ENCODE data around the gene TP53RK. TPM values are rescaled to one million over a fixed set of nuclear protein-coding genes. Genes with fewer than 3 reads are reported as not detected.

The TP53RK gene
- total and polyA plus RNA-seq, 2 donors from 2014 or later, result 9.3 to 11.0 TPM

DNA sequence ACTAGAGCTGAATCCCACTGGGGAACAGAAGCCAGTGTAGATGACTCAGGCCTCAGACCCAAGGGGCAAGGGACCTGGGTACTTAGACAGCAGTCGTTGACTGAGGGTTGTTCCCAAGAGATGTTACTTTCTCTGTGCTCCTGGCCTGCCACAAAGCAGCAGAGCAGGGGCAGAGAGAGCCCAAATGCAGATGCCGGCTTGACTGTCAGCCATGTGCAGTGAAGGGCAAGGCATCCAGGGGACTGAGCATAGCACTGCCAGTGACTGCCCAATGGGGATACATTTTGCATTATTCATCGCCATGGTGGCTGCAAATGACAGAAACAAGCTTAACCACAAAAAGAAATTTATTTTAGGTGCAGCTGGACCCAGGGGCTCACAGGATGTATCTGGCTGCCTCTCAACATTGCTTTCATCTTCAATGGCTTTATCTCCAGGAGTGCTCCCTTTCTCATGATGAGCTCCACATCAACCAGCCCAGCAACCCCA, 7.6 kb upstream of the TP53RK start:
- intact Hi-C loops (cut with DNase I), result no loop called here
- no peak overlapping the region for H3K9ac ChIP-seq (ENCODE audit: low read length in 3 of 3)

DNA sequence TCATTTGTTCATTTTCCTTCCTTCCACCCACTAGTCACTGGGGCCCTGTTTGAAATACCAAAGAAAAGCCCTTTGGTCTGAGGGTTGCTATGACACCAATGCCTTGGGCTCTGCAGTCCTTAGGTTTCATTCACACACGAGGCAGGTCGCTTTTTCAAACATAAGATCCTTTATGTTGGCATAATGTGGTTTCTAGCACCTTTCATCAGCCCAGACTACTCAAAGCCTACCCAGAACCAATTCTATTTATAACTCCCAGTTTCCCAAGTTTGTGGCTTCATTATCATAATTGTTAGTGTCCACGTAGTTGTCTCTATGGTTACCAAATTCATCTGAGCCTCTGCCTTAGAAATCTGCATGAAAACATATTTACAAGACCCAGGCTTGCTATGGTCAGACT, 6.6 kb upstream of the TP53RK start:
- H3K36me3 ChIP-seq (ENCODE audit: control insufficient read depth in 2 of 3, insufficient read depth in 3 of 3, low read length in 3 of 3), result no peaks in the 10 kb centered on the region
- no peaks in the 10 kb centered on the region for H3K27me3 ChIP-seq (ENCODE audit: control insufficient read depth, insufficient read depth, low read length)
- DNase-seq, result peak in 1 of 5 donors; percentile 9
- no peak overlapping the region for H3K27ac ChIP-seq (ENCODE audit: low read depth in 2 of 2, low read length in 2 of 2)
- H3K9me3 ChIP-seq (ENCODE audit: control insufficient read depth in 2 of 3, insufficient read depth in 1 of 3, low read length in 3 of 3), result no peaks in the 10 kb centered on the region
- no peak overlapping the region for H3K4me3 ChIP-seq (ENCODE audit: low read length in 3 of 3)
- TF ChIP-seq, protein P1, sequence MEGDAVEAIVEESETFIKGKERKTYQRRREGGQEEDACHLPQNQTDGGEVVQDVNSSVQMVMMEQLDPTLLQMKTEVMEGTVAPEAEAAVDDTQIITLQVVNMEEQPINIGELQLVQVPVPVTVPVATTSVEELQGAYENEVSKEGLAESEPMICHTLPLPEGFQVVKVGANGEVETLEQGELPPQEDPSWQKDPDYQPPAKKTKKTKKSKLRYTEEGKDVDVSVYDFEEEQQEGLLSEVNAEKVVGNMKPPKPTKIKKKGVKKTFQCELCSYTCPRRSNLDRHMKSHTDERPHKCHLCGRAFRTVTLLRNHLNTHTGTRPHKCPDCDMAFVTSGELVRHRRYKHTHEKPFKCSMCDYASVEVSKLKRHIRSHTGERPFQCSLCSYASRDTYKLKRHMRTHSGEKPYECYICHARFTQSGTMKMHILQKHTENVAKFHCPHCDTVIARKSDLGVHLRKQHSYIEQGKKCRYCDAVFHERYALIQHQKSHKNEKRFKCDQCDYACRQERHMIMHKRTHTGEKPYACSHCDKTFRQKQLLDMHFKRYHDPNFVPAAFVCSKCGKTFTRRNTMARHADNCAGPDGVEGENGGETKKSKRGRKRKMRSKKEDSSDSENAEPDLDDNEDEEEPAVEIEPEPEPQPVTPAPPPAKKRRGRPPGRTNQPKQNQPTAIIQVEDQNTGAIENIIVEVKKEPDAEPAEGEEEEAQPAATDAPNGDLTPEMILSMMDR (IDR thresholded peaks at IDR 0.05; ENCODE audit: borderline replicate concordance, extremely low read depth, insufficient read depth), result no peak
- no peaks in the 10 kb centered on the region for H3K4me1 ChIP-seq (ENCODE audit: control insufficient read depth in 2 of 3, insufficient read depth in 2 of 3, low read depth in 1 of 3, low read length in 3 of 3)
- no peak for FAIRE-seq
- no peak overlapping the region for H3K9ac ChIP-seq (ENCODE audit: low read length in 3 of 3)
- intact Hi-C loops (cut with DNase I), result no loop called here

More for the DNA sequence above, 7.6 kb upstream of the TP53RK start:
- Histone ChIP-seq H3K36me3 (ENCODE audit: control insufficient read depth in 2 of 3, insufficient read depth in 3 of 3, low read length in 3 of 3) (no peaks in the 10 kb centered on the region), H3K27ac (ENCODE audit: low read depth in 2 of 2, low read length in 2 of 2) (no peak overlapping the region), H3K4me3 (ENCODE audit: low read length in 3 of 3) (no peak overlapping the region), H3K4me1 (ENCODE audit: control insufficient read depth in 2 of 3, insufficient read depth in 2 of 3, low read depth in 1 of 3, low read length in 3 of 3) (no peaks in the 10 kb centered on the region), H3K9me3 (ENCODE audit: control insufficient read depth in 2 of 3, insufficient read depth in 1 of 3, low read length in 3 of 3) (no peaks in the 10 kb centered on the region), H3K27me3 (ENCODE audit: control insufficient read depth, insufficient read depth, low read length) (no peaks in the 10 kb centered on the region)
- DNase-seq (peak in 1 of 5 donors; percentile 30), FAIRE-seq (no peak)
- TF ChIP-seq, protein P1 (IDR thresholded peaks at IDR 0.05; ENCODE audit: borderline replicate concordance, extremely low read depth, insufficient read depth), result no peak

DNA sequence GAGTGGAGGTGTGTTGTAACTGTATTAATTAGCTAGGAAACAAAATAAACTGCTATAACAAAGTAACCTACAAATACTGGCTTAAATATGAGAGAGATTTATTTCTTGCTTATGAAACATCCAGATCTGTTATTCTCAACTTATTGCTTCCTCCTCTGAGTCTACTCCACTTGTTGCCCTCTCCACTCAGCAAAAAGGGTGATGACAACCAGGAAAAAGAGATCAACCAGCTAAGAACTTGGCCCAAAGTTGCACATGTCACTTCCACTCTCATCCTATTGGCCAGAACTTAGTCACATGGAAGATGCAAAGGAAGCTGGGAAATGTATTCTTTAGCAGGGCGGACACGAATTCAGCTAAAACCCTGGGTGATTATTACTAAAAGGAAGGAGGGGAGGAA, 5.2 kb upstream of the TP53RK start:
- Histone ChIP-seq H3K36me3 (ENCODE audit: control insufficient read depth in 2 of 3, insufficient read depth in 3 of 3, low read length in 3 of 3) (no peaks in the 10 kb centered on the region), H3K27me3 (ENCODE audit: control insufficient read depth, insufficient read depth, low read length) (no peaks in the 10 kb centered on the region), H3K9me3 (ENCODE audit: control insufficient read depth in 2 of 3, insufficient read depth in 1 of 3, low read length in 3 of 3) (no peaks in the 10 kb centered on the region), H3K9ac (ENCODE audit: low read length in 3 of 3) (no peak overlapping the region), H3K27ac (ENCODE audit: low read depth in 2 of 2, low read length in 2 of 2) (no peak overlapping the region), H3K4me3 (ENCODE audit: low read length in 3 of 3) (no peak overlapping the region), H3K4me1 (ENCODE audit: control insufficient read depth in 2 of 3, insufficient read depth in 2 of 3, low read depth in 1 of 3, low read length in 3 of 3) (no peaks in the 10 kb centered on the region)
- TF ChIP-seq, protein P1 (IDR thresholded peaks at IDR 0.05; ENCODE audit: borderline replicate concordance, extremely low read depth, insufficient read depth), result no peak
- no peak for FAIRE-seq
- DNase-seq, result no peak
- intact Hi-C loops (cut with DNase I), result no loop called here

DNA sequence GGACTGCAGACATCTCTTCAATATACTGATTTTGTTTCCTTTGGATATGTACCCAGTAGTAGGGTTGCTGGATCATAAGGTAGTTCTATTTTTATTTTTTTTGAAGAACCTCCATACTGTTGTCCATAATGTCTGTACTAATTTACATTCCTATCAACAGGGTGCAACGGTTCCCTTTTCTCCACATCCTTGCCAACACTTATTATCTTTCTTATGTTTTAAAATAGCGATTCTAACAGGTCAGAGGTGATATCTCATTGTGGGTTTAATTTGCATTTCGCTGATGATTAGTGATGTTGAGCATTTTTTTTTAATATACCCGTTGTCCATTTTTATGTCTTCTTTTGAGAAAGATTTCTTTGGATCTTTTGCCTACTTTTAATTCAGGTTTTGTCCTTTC, 2.0 kb upstream of the TP53RK start:
- Histone ChIP-seq H3K4me1 (ENCODE audit: control insufficient read depth in 2 of 3, insufficient read depth in 2 of 3, low read depth in 1 of 3, low read length in 3 of 3) (peaks cover 0 to 9% (median 9%) of the 10 kb centered on the region in 3 donors), H3K36me3 (ENCODE audit: control insufficient read depth in 2 of 3, insufficient read depth in 3 of 3, low read length in 3 of 3) (peaks cover 0 to 8% (median 0%) of the 10 kb centered on the region in 3 donors), H3K4me3 (ENCODE audit: low read length in 3 of 3) (no peak overlapping the region), H3K27me3 (ENCODE audit: control insufficient read depth, insufficient read depth, low read length) (no peaks in the 10 kb centered on the region), H3K9me3 (ENCODE audit: control insufficient read depth in 2 of 3, insufficient read depth in 1 of 3, low read length in 3 of 3) (no peaks in the 10 kb centered on the region), H3K27ac (ENCODE audit: low read depth in 2 of 2, low read length in 2 of 2) (no peak overlapping the region), H3K9ac (ENCODE audit: low read length in 3 of 3) (no peak overlapping the region)
- TF ChIP-seq, protein P1 (IDR thresholded peaks at IDR 0.05; ENCODE audit: borderline replicate concordance, extremely low read depth, insufficient read depth), result no peak
- DNase-seq (no peak), FAIRE-seq (no peak)
- intact Hi-C loops (cut with DNase I), result no loop called here
